ENCODE data around the gene ASB7. TPM values are rescaled to one million over a fixed set of nuclear protein-coding genes. Genes with fewer than 3 reads are reported as not detected.
"Not testable (repeated sequence)": the region's sequence is repeated elsewhere in the genome, so short reads cannot be mapped to it uniquely, and the experiment has no call there.

Gene ASB7
- total and polyA plus RNA-seq, 10 donors = 3.4 to 27.1 (median 16.2) TPM

- Histone ChIP-seq H3K4me1 (peaks cover 0 to 12% (median 6%) of the 10 kb centered on the region in 6 donors), H3K4me3 (no peak overlapping the region), H3K9me3 (no peaks in the 10 kb centered on the region), H3K27me3 (replicated peaks in 1 of 7) (no peaks in the 10 kb centered on the region), H3K27ac (peak overlapping the region in 3 of 8 donors; percentile 4 to 79 (median 15)), H3K36me3 (peaks cover 3 to 62% (median 24%) of the 10 kb centered on the region in 6 donors)
- DNase-seq = no peak
- 63 to 76% (median 67%) methylated on average over 4 of the region's 4 CpGs for WGBS, 5 donors
- intact Hi-C loops (cut with DNase I; ENCODE audit: low total_unique reads) = no loop called here
- peak in 8 of 11 experiments; percentile 19 to 64 (median 58) for TF ChIP-seq CTCF (IDR thresholded peaks at IDR 0.05 in 8 of 11, conservative IDR thresholded peaks at IDR 0.05 in 3 of 11)
- TF ChIP-seq POLR2A (IDR thresholded peaks at IDR 0.05) = no peak
These were observed 29.9 kb upstream of the ASB7 start for GRCh38 chr15:100572362-100572983.

- Histone ChIP-seq H3K27me3 (replicated peaks in 1 of 7) (no peaks in the 10 kb centered on the region), H3K27ac (no peak overlapping the region), H3K9me3 (no peaks in the 10 kb centered on the region), H3K4me3 (no peak overlapping the region), H3K4me1 (peaks cover 0 to 10% (median 6%) of the 10 kb centered on the region in 6 donors), H3K36me3 (peaks cover 3 to 56% (median 24%) of the 10 kb centered on the region in 6 donors)
- WGBS, 5 donors = 90 to 95% (median 94%) methylated on average over 4 of the region's 4 CpGs
- DNase-seq = no peak
- TF ChIP-seq CTCF (IDR thresholded peaks at IDR 0.05 in 8 of 11, conservative IDR thresholded peaks at IDR 0.05 in 3 of 11) = no peak
- no peak for TF ChIP-seq POLR2A (IDR thresholded peaks at IDR 0.05)
- TF ChIP-seq POLR2AphosphoS5 (IDR thresholded peaks at IDR 0.05) = no peak
- intact Hi-C loops (cut with DNase I; ENCODE audit: low total_unique reads) = no loop called here
These were observed 28.9 kb upstream of the ASB7 start for GRCh38 chr15:100573526-100573925.

DNA sequence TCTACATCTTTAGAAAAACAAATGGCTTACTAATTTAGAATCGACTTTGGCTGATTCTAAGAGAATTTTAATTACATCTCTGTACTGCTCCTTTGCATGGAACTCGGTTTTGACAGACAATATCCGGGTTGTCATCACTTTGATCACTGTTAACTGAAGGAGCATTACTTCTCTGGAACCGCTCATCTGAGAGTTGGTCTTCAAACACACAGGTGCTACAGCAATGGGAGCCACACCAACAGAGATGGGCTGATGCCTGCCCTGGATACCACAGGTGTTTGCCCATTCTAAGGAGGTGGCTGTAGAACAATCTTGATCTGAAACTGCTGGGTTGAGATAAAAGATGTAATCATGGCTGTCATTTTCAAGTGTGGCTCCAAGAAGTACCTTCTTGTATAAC lies 22.0 kb upstream of the ASB7 start:
- Histone ChIP-seq H3K9me3 (no peaks in the 10 kb centered on the region), H3K27ac (no peak overlapping the region), H3K27me3 (replicated peaks in 1 of 7) (no peaks in the 10 kb centered on the region), H3K4me1 (peaks cover 0 to 6% (median 0%) of the 10 kb centered on the region in 6 donors), H3K36me3 (peaks cover 0 to 26% (median 2%) of the 10 kb centered on the region in 6 donors), H3K4me3 (no peak overlapping the region)
- WGBS, 5 donors = 87 to 92% (median 89%) methylated on average over 4 of the region's 4 CpGs
- TF ChIP-seq POLR2A (IDR thresholded peaks at IDR 0.05) (no peak), CTCF (IDR thresholded peaks at IDR 0.05 in 8 of 11, conservative IDR thresholded peaks at IDR 0.05 in 3 of 11) (no peak), POLR2AphosphoS5 (IDR thresholded peaks at IDR 0.05) (no peak)
- DNase-seq = no peak
- intact Hi-C loops (cut with DNase I; ENCODE audit: low total_unique reads) = loop anchor here (10.0 kb wide), 1 partner anchor 646 kb away; no protein-coding TSS in a partner anchor

- no peak overlapping the region for H3K4me3 ChIP-seq
- DNase-seq = no peak
- peaks cover 2 to 35% (median 32%) of the 10 kb centered on the region in 8 donors for H3K9me3 ChIP-seq
- intact Hi-C loops (cut with DNase I; ENCODE audit: low total_unique reads) = loop anchor here (10.0 kb wide), 1 partner anchor 654 kb away; no protein-coding TSS in a partner anchor
- no peaks in the 10 kb centered on the region for H3K27me3 ChIP-seq (replicated peaks in 1 of 7)
- peaks cover 0 to 17% (median 0%) of the 10 kb centered on the region in 6 donors for H3K4me1 ChIP-seq
- H3K27ac ChIP-seq = no peak overlapping the region
- H3K36me3 ChIP-seq = peaks cover 0 to 27% (median 0%) of the 10 kb centered on the region in 6 donors
- 53 to 97% (median 90%) methylated on average over 1 of the region's 1 CpG for WGBS, 5 donors
- TF ChIP-seq POLR2AphosphoS5 (IDR thresholded peaks at IDR 0.05) (no peak), CTCF (IDR thresholded peaks at IDR 0.05 in 8 of 11, conservative IDR thresholded peaks at IDR 0.05 in 3 of 11) (no peak), POLR2A (IDR thresholded peaks at IDR 0.05) (no peak)
These were observed 13.6 kb upstream of the ASB7 start for GRCh38 chr15:100588638-100589242.

GRCh38 chr15:100591163-100591562 lies 11.2 kb upstream of the ASB7 start:
- Histone ChIP-seq H3K4me1 (peaks cover 6 to 36% (median 11%) of the 10 kb centered on the region in 6 donors), H3K9me3 (peaks cover 2 to 35% (median 32%) of the 10 kb centered on the region in 8 donors), H3K36me3 (peaks cover 0 to 20% (median 0%) of the 10 kb centered on the region in 6 donors)
- intact Hi-C loops (cut with DNase I; ENCODE audit: low total_unique reads); H3K4me3 ChIP-seq; H3K27me3 ChIP-seq (replicated peaks in 1 of 7); H3K27ac ChIP-seq; DNase-seq: not testable (repeated sequence)
- 89 to 98% (median 95%) methylated on average over 2 of the region's 2 CpGs for WGBS, 5 donors
